Thyroid gland (tissue), 4 donors: ENCODE data around the gene DDX51.

Source experiments
- POLR2A ChIP-seq, 2 donors: fragments of 450-650 bp; IDR thresholded peaks; one replicate each; pipeline ENCODE4 v1.6.1; 2017; ENCODE audit warnings: antibody characterized with exemption in 2 of 2, mild to moderate bottlenecking in 2 of 2, moderate library complexity in 1 of 2
- TF ChIP-seq, protein P1 (sequence below), 6 experiments: fragments of 200-600 bp in 3 of 6; fragments of 450-650 bp in 3 of 6; sonication (generic) in 3 of 6; IDR thresholded peaks; one replicate each; pipeline ENCODE4 v1.5.1; 2016 to 2019; ENCODE audit warnings: antibody characterized with exemption in 6 of 6, mild to moderate bottlenecking in 2 of 6, inconsistent platforms in 1 of 6, moderate library complexity in 1 of 6

- TF ChIP-seq, protein P1, sequence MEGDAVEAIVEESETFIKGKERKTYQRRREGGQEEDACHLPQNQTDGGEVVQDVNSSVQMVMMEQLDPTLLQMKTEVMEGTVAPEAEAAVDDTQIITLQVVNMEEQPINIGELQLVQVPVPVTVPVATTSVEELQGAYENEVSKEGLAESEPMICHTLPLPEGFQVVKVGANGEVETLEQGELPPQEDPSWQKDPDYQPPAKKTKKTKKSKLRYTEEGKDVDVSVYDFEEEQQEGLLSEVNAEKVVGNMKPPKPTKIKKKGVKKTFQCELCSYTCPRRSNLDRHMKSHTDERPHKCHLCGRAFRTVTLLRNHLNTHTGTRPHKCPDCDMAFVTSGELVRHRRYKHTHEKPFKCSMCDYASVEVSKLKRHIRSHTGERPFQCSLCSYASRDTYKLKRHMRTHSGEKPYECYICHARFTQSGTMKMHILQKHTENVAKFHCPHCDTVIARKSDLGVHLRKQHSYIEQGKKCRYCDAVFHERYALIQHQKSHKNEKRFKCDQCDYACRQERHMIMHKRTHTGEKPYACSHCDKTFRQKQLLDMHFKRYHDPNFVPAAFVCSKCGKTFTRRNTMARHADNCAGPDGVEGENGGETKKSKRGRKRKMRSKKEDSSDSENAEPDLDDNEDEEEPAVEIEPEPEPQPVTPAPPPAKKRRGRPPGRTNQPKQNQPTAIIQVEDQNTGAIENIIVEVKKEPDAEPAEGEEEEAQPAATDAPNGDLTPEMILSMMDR (IDR thresholded peaks at IDR 0.05) = no peak
- no peak for TF ChIP-seq POLR2A (IDR thresholded peaks at IDR 0.05)
Observed at GRCh38 chr12:132171293-132171967, 27.3 kb upstream of the DDX51 start.
